Kidney capillary endothelial cell (primary cell): Measurements from ENCODE around the gene PDLIM5.
"Not testable (repeated sequence)": the region's sequence is repeated elsewhere in the genome, so short reads cannot be mapped to it uniquely, and the experiment has no call there.

ENCODE experiments used
- DNase-seq: peaks from one replicate; pipeline ENCODE4 v3.0.0-alpha.2; 2018; ENCODE audit warnings: low spot score

The PDLIM5 gene

DNA sequence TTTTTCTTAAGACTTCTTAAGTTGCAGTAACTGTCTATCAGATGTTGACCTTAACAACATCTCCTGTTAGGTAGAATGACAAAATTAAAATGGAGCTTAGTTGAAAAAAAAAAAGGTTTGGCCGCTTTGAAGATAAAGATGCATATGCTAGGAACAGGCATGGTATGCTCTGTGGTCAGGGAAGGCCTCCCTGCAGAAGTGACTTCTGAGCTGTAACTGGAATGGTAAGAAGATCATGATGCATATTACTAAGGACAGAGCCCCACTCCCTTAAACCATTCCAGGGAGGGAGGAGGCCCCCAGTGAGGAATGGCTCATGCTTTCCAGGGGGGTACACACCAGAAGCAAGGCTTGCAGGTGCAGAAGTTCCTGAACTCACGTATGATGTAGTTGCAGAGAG lies 43.7 kb downstream of the PDLIM5 start:
- no peak for DNase-seq

DNA sequence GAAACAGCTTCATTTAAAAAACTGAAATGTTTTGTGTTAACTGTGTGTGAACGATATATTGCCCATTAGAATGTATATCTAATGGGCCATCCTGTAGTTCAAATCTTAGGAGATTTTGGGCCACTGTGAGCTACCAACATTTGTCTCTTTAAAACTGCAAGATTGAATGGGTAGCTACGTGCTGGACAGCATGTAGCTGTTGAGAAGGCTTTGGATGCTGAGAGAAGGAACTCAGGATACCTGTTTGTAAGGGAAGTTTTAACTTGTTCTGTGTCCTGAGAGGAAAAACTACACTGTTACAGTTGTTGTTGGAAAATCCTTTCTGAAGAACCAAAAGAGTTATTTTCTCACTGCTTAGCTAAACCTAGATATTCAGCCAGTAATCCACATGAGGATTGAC lies 45.9 kb downstream of the PDLIM5 start:
- no peak for DNase-seq

DNA sequence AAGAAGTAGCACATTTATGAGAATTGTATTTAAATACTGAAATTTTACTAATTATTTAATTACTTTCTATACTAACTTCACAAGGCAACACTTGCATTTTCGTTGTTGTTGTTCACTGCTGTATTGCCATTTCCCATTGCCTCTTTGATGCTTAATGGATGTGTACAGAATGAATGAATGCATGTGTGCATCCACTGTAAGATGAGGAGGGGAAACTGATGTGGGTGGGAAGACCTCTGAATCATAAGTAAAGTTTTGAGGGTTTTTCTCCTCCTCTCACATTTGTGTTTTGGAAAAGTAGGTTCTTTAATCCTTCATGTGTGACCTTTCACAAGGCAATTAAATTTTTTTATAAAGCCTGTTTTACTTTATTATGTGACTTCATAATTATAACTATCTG lies 46.8 kb downstream of the PDLIM5 start:
- DNase-seq = no peak

- DNase-seq = no peak
Observed at GRCh38 chr4:94500685-94501084, 48.9 kb downstream of the PDLIM5 start.

DNA sequence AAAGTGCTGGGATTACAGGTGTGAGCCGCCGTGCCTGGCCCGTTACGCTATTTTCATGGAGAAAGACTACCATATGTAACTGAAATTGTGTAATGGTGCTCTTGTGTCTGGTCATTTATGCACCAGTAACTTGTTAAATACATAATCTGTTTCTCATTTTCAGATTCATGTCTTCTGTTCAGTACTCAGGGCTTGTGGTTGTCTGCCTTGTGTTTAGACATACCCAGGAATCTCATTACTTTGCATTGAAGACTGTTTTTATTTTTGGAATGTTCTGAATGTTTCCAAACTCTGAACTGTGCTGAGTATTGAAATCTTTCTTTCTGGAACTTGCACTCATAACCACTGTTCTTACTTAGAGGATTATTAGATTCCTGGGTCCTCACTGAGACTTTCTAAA lies 52.8 kb downstream of the PDLIM5 start:
- no peak for DNase-seq

GRCh38 chr4:94506822-94507221 lies 55.1 kb downstream of the PDLIM5 start:
- no peak for DNase-seq

- DNase-seq = no peak
Observed at GRCh38 chr4:94507281-94507680, 55.5 kb downstream of the PDLIM5 start.

GRCh38 chr4:94507708-94508107 lies 56.0 kb downstream of the PDLIM5 start:
- DNase-seq = no peak

DNA sequence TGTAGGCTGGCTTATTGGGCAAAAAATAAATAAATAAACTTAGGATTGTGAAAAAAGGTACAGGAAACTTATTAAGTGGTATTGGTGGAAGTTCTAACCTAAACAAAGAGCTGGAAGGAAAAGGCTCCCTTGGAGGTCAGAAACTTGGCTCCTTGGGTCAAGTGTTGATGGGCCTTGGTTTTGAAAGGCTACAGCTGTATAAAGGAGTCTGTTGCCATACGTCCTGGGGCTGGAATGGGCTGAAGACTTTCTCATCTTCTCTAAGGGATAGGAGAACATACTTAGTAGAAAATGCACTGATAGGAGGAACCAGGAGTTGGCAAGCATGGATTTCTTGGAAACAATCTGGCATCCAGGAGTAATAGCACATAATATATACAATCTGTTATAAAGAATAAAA lies 56.6 kb downstream of the PDLIM5 start:
- DNase-seq = no peak

DNA sequence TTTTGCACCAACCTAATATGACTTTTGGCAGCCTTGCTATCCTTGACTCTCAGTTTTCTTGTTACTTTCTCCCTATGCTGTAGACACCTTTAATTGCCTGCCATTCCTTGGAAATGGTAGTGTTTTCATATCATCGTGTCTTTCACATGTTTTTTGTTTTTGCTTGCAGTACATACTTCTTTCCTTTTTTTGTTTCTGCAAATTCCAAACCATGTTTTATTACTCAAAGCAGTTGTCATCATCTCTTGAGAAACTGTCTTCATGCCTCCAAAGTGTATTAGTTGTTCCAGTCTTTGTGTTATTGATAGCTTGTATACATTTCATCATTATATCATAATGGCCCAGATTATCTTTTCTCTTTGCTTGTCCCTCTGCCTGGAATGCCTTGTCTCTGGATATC lies 57.1 kb downstream of the PDLIM5 start:
- no peak for DNase-seq

- no peak for DNase-seq
Observed at GRCh38 chr4:94511591-94511990, 59.8 kb downstream of the PDLIM5 start.

DNA sequence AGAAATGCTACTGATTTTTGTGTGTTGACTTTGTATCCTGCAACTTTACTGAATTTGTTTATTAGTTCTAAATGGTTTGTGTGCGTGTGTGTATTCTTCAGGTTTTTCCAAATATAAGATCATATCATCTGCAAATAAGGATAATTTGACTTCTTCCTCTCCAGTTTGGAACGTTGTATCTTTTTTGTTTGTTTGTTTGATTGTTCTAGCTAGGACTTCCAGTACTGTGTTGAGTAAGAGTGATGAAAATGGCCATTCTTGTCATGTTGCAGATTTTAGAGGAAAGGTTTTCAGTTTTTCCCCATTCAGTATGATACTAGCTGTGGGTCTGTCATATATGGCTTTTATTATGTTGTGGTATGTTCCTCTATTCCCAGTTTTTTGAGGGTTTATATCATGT lies 61.8 kb downstream of the PDLIM5 start:
- not testable (repeated sequence) for DNase-seq

DNA sequence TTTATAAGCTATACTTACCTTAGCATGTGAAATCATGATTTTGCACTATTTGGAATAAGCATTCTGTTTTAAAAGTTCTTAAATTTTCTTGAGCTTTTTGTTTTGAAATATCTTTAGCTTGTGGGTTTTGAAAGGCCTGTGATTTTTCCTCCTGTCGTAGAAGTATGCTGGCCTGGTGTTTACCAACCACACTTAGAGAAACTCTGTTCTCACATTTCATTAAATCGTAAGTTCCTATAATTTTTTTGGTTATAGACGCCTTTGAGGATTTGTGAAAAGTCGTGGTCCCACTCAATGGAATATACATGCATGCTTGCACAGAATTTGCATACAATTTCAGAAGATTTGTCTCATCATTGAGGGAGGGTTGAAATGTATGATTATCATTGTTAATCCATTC lies 63.6 kb downstream of the PDLIM5 start:
- DNase-seq = no peak

GRCh38 chr4:94516067-94516466 lies 64.3 kb downstream of the PDLIM5 start:
- DNase-seq = no peak

GRCh38 chr4:94516999-94517398 lies 65.3 kb downstream of the PDLIM5 start:
- no peak for DNase-seq

DNA sequence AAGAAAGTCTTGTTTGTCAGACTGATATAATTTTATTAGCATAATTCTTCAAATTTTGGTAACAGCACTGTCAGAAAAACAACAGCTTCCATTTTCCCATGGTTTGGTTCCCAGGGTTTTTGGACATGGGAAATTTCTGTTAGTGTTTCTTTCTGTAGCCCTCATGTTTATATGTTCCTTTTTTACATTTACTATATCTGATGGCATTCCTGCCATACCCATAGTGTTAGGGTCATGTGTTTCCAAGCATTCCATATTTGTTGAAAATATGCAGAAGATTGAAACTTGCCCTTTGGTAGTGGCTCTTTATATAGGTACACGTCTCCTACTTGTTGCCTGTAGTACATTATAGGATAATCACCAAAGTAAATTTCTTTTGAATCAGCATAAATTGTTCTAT lies 65.8 kb downstream of the PDLIM5 start:
- DNase-seq = no peak

GRCh38 chr4:94519019-94519418 lies 67.3 kb downstream of the PDLIM5 start:
- peak; percentile 22 for DNase-seq

DNA sequence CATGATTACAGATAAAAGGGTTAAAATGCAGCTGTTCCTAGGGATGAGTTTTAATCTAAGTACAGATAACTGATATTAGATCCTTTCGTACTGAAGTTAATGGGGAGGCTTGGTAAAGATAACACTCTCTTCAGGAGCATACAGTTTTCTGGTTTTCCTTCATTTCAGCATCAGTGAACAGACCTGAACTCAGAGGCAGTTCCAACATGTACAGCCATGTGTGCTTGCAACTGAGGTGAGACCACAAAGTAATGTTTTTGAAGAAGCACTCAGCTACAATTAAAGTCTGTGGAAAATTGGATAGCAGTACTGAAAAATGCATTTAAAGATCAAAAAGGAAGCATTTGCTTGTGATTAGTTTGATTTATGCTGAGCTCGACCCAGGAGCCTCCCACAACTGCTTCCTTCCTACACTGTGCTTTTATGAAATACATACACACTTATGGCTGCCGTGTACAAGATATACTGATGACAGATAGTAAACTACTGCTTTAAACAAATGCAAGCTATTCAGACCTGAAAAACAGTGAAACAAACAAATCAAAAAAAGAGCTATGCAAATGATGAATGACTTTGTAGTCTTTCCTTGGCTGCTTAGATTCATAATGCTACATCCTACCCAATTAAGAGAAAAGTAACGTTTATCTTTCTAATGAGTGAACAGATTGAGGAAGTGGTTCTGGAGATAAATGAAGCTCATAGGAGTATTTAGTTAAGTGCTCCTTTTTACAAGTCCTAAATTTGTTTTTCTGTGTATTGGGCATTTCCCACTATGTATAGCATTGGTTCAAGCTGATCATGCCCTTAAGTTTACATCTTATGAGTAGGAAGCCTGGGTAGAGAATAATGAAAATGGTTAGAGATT lies 68.4 kb downstream of the PDLIM5 start:
- no peak for DNase-seq

GRCh38 chr4:94523033-94523580 lies 71.4 kb downstream of the PDLIM5 start:
- no peak for DNase-seq

GRCh38 chr4:94523617-94524016 lies 71.9 kb downstream of the PDLIM5 start:
- DNase-seq = no peak

- DNase-seq = no peak
Observed at GRCh38 chr4:94525993-94526728, 74.4 kb downstream of the PDLIM5 start.

DNA sequence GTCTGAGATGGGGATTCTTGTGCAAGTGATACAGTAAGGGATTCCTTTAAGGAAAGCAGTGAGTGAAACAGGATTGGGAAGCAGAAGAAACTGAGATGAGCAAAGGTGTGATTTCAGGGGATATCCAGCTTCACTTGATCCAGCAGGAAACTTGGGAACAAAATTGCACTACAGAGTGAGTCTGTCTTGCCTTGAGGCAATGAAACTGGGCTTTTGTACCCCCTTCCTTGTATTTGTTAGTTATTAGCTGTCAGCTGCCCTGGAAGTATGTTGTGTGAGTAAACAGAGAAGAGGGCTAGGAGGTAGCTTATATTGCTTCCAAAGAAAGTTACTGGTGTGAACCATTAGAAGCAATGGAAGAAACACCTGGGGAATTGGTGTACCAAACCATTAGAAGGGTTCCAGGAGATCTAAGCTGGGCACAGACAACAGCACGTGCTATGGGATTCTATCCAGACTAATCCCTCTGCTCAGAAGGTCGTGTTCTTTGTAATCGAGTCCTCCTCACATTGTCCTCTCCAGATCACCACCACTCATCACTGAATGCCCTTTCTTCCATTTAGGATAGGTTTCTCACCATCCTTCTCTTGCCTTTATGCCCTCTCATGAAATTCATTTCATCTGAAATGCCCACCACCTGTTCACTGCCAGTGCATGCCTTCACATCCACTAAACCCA lies 76.0 kb downstream of the PDLIM5 start:
- no peak for DNase-seq
